Kidney epithelial cell (primary cell): ENCODE data around the gene TRAF3IP3. TPM values are rescaled to one million over a fixed set of nuclear protein-coding genes. Genes with fewer than 3 reads are reported as not detected.

Experiments used
- DNase-seq: peaks from one replicate; pipeline ENCODE4 v3.0.0-alpha.2; 2010; ENCODE audit warnings: low read depth
- H3K27me3 ChIP-seq: 2 replicates; pipeline ENCODE4 v1.6.0; 2011; ENCODE audit warnings: low read length; ENCODE audit not compliant: control insufficient read depth, insufficient read depth
- H3K36me3 ChIP-seq: 2 replicates; pipeline ENCODE4 v1.5.1; 2011; ENCODE audit warnings: low read length; ENCODE audit not compliant: control insufficient read depth, insufficient read depth
- H3K4me3 ChIP-seq: 2 replicates; pipeline ENCODE4 v1.5.1; 2011; ENCODE audit warnings: low read depth, mild to moderate bottlenecking, control low read depth, low read length
- CTCF ChIP-seq: IDR thresholded peaks from 2 replicates; pipeline ENCODE4 v1.5.1; 2011; ENCODE audit warnings: mild to moderate bottlenecking, moderate library complexity, low read length, control low read depth, inconsistent platforms; ENCODE audit not compliant: insufficient read depth, poor library complexity, severe bottlenecking
- total RNA-seq: library from RNA; depleted of rRNA; stranded (reverse); fragments of >200 nt; gene quantifications from 2 replicates; pipeline ENCODE4 v1.2.3, GENCODE V29; 2015

TRAF3IP3 gene
- total RNA-seq, 1 donor from 2014 or later = not detected

GRCh38 chr1:209759829-209760359, 4.0 kb downstream of the TRAF3IP3 start:
- TF ChIP-seq CTCF = no peak
- peaks cover 5% of the 10 kb centered on the region for H3K27me3 ChIP-seq
- DNase-seq = no peak
- no peak overlapping the region for H3K4me3 ChIP-seq
- H3K36me3 ChIP-seq = no peaks in the 10 kb centered on the region

GRCh38 chr1:209761011-209761635, 5.3 kb downstream of the TRAF3IP3 start:
- Histone ChIP-seq H3K36me3 (no peaks in the 10 kb centered on the region), H3K27me3 (peaks cover 5% of the 10 kb centered on the region), H3K4me3 (no peak overlapping the region)
- DNase-seq = no peak
- TF ChIP-seq CTCF = no peak

GRCh38 chr1:209766051-209766450, 10.2 kb downstream of the TRAF3IP3 start:
- no peak for TF ChIP-seq CTCF
- Histone ChIP-seq H3K27me3 (no peaks in the 10 kb centered on the region), H3K4me3 (no peak overlapping the region), H3K36me3 (no peaks in the 10 kb centered on the region)
- no peak for DNase-seq

GRCh38 chr1:209767096-209767495, 11.2 kb downstream of the TRAF3IP3 start:
- Histone ChIP-seq H3K4me3 (no peak overlapping the region), H3K36me3 (no peaks in the 10 kb centered on the region), H3K27me3 (no peaks in the 10 kb centered on the region)
- no peak for DNase-seq
- TF ChIP-seq CTCF = no peak

GRCh38 chr1:209767706-209768105, 11.9 kb downstream of the TRAF3IP3 start:
- Histone ChIP-seq H3K36me3 (no peaks in the 10 kb centered on the region), H3K4me3 (no peak overlapping the region), H3K27me3 (no peaks in the 10 kb centered on the region)
- no peak for TF ChIP-seq CTCF
- no peak for DNase-seq

- no peak for DNase-seq
- TF ChIP-seq CTCF = no peak
- no peaks in the 10 kb centered on the region for H3K36me3 ChIP-seq
- no peaks in the 10 kb centered on the region for H3K27me3 ChIP-seq
- no peak overlapping the region for H3K4me3 ChIP-seq
Measured at GRCh38 chr1:209768354-209768774, 12.5 kb downstream of the TRAF3IP3 start.
